Stimulated activated CD4-positive, alpha-beta T cell treated with anti-CD3 and anti-CD28 coated beads, Interleukin-2, amount 100 ng/mL, for 24 hours (primary cell): Measurements from ENCODE around the gene RASSF7.
A peak's percentile ranks its signal among the peaks of the same experiment; 100 is the strongest.

Experiments used
- DNase-seq, 2 donors: peaks; one replicate each; pipeline ENCODE4 v3.0.0-alpha.2; 2020

Gene RASSF7

DNA sequence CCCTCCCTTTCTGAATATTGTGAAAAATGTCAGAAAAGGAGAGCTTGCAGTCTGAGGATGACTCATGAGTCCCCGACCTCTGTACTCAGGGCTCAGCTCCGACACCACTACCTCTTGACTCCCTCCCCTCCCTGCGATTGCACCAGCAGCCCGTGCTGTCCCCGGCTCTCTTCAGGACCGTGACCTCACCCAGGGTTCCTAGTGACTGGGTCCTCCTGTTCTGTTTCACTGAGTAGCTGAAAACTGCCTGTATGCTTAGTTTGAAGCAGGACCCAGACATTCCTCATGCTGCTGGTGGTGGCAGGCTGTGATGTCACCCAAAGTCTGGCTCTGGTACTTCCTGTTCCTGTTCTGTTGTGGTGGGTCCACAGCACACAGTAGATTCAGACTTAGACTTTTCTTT, 27.2 kb downstream of the RASSF7 start:
- peak; percentile 62 to 66 for DNase-seq

DNA sequence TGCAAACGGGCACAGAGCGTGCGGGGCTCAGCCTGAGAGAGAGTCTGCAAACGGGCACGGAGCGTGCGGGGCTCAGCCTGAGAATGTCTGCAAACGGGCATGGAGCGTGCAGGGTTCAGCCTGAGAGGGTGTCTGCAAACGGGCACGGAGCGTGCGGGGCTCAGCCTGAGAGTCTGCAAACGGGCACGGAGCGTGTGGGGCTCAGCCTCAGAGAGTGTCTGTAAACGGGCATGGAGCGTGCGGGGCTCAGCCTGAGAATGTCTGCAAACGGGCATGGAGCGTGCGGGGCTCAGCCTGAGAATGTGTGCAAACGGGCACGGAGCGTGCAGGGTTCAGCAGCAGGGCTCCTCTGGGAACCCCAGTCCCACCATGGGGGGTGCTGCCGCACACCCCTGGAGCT, 29.0 kb downstream of the RASSF7 start:
- DNase-seq: no peak

DNA sequence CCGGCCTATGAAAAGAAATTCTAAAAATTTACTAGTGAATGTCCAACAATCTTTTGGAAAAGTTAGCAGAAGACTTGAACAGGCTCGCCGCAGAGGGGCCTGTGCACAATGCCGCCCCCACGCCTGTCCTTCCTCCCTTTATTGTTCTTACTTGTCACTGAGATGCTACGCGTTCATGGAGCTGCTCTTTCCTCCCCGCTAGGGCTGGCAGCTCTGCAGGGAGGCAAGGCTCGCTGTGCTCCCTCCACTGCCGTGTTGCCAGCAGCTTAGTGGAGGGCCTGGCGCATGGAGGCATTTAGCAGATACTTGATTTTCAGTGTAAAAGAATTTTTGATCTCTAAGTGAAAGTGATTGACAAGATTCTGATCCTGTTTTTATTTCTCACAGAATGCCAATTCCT, 30.2 kb downstream of the RASSF7 start:
- DNase-seq: no peak

DNA sequence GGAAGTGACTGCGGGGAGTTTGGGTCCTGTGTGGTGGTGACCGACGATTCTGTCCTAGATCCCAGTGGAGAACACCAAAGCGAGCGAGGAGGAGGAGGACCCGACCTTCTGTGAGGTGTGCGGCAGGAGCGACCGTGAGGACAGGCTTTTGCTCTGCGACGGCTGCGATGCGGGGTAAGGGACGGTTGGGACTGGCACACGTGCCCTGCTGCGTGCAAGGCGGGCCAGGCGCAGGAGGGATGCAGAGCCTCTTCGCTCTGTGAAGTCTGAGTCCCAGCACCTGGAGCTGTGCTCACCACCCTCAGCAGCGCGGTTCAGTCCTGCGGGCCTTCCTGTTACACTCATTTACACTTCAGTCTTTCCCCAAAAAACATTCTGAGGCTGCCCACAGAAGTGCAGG, 31.7 kb downstream of the RASSF7 start:
- DNase-seq: no peak

DNA sequence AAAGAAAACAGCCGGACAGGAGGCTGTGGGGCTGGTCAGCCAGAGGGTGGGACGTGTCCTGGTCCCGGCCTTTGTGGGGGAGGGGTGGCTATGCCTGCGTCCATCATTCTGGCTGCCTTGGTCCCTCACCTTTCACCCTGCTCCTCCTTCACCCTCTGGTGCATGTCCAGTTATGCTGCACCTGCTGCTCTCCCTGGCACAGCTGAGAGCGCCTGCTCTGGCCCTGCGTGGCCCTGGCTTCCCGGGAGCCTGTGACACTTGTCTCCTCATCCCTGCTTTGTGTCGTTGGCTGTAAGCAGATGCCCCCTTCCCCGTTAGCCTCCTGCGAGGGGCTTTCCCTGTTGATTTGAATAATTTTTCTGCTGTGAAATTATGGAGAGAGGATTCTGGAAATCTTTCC, 32.1 kb downstream of the RASSF7 start:
- no peak for DNase-seq

DNA sequence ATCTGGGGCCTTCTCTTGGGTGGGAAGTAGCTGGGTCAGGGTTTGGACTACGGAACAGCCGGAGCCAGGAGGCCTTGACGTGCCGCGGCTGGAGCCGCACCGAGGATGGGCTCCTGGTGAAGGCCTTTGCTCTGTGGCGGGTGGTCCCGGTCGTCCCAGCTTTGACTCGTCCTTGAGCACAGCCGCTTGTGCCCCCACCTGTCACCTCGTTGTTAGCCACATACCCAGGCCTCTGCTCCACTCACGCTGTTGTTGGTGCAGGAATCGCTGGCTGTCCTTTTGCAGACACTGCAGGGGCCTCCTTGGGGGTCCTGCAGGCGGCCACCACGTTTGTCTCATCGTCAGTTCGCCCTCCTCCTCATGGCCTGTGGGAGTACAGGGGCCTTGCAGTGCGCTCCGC, 32.6 kb downstream of the RASSF7 start:
- no peak for DNase-seq

DNA sequence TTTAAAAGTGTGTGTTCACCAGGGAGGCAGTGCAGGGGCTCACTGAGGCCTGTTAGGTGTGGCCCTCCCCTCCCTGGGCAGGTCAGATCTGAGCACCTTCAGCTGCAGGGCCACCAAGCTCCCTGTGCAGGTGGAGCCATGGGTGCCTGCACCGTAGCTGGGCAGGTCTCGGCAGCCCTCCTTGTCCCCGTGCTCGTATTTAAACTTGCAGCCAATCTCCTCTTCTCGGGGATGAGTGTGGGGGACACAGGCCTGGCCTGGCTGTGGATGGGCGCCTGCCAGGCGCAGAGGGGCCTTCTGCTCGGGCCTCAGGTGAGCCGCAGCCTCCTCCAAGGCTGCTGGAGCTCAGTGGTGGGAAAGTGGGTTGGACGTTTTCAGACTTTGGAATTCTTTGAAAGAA, 34.6 kb downstream of the RASSF7 start:
- DNase-seq: no peak

GRCh38 chr11:596374-596773, 35.6 kb downstream of the RASSF7 start:
- DNase-seq: no peak

DNA sequence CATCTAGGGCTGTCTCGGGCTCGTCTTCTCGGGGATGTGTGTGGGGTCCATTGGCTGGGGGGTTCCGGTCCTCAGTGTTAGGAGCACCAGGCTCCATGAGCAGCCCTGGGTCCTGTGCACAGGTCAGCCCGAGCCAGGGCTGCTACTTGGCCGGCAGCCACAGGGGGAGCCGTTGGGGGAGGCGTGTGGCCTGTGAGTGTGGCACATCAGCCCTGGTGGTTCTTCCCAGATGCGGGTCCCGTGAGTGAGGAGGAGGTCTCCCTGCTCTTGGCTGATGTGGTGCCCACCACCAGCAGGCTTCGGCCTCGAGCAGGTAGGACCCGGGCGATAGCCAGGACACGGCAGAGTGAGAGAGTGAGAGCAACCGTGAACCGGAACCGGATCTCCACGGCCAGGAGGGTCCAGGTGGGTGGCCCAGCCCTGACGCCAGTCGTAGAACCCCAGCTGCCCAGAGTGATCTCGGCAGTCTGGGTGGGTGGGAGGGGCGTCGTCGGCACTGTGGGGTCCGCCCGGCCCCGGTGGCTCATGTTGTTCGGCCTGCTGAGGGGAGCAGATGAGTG, 36.5 kb downstream of the RASSF7 start:
- DNase-seq: no peak

- DNase-seq: no peak
These were observed 37.4 kb downstream of the RASSF7 start for GRCh38 chr11:598005-598680.

DNA sequence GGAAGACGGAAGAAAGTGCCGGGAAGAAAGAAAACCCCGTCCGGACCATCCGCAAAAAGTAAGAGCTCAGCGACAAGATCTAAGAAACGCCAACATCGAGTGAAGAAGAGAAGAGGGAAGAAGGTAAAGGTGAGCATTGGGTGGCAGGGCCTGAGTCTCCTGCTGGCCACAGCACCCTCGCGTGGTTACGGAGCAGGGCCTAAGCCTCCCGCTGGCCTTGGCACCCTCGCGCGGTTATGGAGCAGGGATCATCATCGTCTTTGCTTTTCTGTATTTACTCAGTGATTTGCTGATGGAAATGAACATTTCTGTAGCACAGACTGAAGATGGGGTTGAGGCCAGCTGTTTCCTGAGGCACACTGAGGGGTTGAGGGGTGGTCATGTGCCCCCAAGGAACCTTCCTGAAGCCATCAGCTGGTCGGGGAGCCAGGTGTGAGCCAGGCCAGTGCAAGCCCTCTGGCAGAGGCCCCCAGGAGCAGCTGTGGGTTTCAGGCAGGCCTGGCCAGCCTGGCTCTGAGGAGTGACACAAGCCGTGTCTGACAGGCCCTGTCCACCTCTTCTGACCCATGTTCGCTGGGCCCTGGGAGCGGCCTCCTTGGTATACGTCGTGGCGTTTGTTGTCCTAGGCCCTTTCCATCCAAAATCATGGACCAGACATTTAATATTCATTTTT, 40.9 kb downstream of the RASSF7 start:
- DNase-seq: no peak

DNA sequence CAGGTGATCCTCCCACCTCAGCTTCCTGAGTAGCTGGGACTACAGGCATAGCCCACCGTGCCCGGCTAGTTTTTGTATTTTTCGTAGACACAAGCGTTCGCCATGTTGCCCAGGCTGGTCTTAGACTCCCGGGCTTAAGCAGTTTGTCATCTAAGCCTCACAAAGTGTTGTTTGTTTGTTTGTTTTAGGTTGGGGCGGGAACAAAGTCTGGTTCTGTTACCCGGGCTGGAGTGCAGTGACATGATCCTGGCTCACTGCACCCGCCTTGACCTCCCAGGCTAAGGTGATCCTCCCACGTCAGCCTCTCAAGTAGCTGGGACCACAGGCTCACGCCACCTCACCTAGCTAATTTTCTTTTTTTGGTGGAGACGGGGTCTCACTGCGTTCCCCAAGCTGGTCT, 42.4 kb downstream of the RASSF7 start:
- no peak for DNase-seq

- DNase-seq: no peak
These were observed 44.7 kb downstream of the RASSF7 start for GRCh38 chr11:605286-606129.

- DNase-seq: no peak
These were observed 45.5 kb downstream of the RASSF7 start for GRCh38 chr11:606245-606644.

GRCh38 chr11:607020-607780, 46.4 kb downstream of the RASSF7 start:
- DNase-seq: no peak

GRCh38 chr11:607971-608659, 47.3 kb downstream of the RASSF7 start:
- DNase-seq: no peak

DNA sequence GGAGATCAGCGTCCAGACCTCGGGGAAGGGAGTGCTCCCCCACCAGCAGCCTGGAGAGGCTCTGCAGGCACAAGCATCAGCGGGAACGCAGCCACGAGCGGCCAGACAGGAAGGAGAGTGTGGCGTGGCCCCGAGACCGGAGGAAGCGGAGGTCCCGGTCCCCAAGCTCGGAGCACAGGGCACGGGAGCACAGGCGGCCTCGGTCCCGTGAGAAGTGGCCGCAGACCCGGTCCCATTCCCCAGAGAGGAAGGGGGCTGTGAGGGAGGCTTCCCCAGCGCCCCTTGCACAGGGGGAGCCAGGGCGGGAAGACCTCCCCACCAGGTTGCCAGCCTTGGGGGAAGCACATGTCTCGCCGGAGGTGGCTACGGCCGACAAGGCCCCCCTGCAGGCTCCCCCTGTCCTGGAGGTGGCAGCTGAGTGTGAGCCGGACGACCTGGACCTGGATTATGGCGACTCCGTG, 48.1 kb downstream of the RASSF7 start:
- DNase-seq: no peak

- DNase-seq: no peak
These were observed 48.6 kb downstream of the RASSF7 start for GRCh38 chr11:609341-609811.

- no peak for DNase-seq
These were observed 49.5 kb downstream of the RASSF7 start for GRCh38 chr11:610146-610801.

DNA sequence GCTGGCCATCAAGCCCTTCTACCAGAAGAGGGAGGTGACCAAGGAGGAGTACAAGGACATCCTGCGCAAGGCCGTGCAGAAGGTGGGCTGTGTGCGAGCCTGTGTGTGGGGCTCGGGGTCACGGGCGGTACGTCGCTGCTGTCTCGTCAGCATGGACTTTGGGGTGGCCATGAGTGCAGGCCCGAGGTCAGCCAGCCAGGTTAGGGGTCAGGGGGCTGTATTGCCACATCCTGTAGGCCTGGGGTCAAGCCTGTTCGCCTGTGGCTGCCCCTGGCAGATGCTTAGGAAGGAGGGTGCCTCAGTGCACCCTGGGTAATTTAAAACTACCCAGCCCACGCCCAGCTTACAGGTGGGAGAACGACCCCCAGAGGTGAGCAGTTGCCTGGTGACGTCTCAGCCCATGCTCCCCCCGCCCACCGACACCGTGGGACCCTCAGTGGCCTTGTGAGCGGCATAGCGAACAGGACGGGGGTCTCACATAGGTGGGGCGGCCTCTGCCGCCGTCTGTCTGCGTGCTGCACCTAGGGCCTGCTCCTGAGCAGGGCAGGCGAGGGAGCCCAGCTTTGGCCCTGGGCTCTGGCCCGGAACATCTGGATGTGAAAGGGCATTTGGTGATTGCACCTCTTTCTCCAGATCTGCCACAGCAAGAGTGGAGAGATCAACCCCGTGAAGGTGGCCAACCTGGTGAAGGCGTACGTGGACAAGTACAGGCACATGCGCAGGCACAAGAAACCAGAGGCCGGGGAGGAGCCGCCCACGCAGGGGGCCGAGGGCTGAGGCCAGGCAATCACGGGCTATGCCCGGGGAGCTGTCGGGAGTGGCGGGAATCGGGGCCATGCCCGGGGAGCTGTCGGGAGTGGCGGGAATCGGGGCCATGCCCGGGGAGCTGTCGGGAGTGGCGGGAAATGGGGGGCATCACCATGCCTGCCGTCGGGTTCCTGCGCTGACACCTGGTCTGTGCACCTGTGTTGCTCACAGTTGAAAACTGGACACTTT, 50.5 kb downstream of the RASSF7 start:
- no peak for DNase-seq
